Activated naive CD8-positive, alpha-beta T cell (primary cell): ENCODE data around the gene FABP3.

Source experiments
- H3K27ac Mint-ChIP-seq: one replicate; pipeline ENCODE4 v1.8.0; 2021; ENCODE audit warnings: mixed read lengths
- H3K27me3 Mint-ChIP-seq: one replicate; pipeline ENCODE4 v1.8.0; 2021; ENCODE audit warnings: mixed read lengths
- H3K36me3 Mint-ChIP-seq: one replicate; pipeline ENCODE4 v1.8.0; 2021; ENCODE audit warnings: mixed read lengths
- H3K4me1 Mint-ChIP-seq: one replicate; pipeline ENCODE4 v1.8.0; 2021; ENCODE audit warnings: low read depth, mixed read lengths
- H3K4me3 Mint-ChIP-seq: one replicate; pipeline ENCODE4 v1.8.0; 2021; ENCODE audit warnings: mild to moderate bottlenecking, mixed read lengths
- H3K9me3 Mint-ChIP-seq: one replicate; pipeline ENCODE4 v1.8.0; 2021; ENCODE audit warnings: low read depth, mixed read lengths

Gene FABP3

DNA sequence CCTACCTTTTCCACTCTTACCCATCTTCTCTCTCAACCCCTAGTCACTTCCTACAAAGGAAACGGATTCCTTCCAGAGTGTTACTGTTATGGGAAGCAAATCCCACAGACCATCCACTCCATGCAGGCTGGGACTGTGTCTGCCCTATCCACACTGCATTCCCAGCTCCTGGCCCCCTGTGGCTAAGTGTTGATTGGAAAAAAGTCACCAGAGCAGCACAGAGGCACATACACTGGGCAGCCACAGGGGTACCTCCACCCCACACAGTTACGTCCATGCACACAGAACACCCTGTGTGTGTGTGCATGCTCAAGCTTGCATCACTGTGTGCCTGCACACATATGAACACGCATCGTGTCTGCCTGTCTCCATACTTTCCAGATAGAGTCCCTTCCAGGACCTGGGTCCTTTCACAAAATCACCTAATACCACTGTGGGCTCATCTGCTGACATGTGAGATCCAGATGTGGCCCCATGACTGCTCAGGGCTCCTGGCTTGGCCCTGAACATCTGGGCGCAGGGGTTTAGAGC lies 36.0 kb upstream of the FABP3 start:
- Mint-ChIP-seq H3K4me1 (peaks cover 9% of the 10 kb centered on the region), H3K9me3 (no peaks in the 10 kb centered on the region), H3K27ac (no peak overlapping the region), H3K36me3 (no peaks in the 10 kb centered on the region), H3K4me3 (no peak overlapping the region), H3K27me3 (peaks cover 37% of the 10 kb centered on the region)

DNA sequence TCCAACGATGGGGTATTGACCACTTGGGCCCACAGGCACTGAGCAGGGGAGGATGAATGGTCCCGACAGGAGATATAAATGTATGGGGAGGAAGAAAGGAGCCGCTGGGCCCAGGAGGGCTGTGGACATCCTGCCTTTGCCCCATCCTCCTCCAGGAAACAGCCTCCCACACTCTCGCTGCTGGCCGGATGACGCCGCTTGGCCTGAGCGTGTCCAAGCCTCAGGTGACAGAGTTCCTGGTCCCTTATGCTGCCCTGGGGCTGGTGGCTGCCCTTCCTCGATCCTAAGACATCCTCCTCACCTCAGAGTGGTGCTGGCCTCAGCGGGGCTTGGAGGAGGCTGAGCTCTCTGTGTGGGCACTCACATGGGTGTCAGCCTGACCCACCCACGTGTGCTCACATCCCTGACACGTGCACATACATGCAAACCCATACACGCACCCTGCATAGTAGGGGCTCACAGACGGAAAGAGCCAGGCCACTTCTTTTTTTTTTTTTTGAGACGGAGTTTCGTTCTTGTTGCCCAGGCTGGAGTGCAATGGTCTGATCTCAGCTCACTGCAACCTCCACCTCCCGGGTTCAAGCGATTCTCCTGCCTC lies 34.3 kb upstream of the FABP3 start:
- Mint-ChIP-seq H3K36me3 (no peaks in the 10 kb centered on the region), H3K9me3 (no peaks in the 10 kb centered on the region), H3K27me3 (peaks cover 32% of the 10 kb centered on the region), H3K27ac (no peak overlapping the region), H3K4me1 (no peaks in the 10 kb centered on the region), H3K4me3 (no peak overlapping the region)

DNA sequence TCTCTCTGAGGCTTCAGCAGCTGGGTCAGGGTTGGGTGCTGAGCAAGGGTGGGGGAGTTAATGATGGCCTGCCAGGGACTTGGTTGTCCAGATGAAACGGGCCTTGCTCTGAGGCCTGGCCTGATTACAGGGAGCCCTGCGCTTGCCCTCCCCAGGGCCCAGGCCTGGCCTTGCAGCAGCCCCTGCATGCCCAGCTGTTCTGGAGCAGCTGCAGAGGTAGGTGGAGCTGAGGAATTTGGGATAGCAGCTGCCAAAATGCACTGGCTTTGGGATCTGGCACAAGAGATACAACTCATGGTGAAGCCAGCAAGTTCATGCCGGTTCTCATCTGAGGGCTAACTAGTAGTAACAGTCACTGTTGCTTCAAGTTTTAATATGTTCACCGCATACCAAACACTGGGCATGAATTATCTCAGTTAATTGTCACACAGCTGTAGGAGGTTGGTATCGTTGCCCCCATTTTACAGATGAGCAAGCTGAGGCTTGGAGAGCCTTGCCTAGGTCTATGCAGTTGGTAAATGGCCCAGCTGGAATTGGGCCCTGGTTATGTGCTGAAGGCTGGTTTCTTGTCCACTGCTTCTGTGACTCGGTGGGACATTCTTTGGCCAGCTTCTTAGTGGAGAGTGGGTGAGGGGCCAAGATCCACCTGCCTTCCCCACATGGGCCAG lies 32.8 kb upstream of the FABP3 start:
- H3K9me3 Mint-ChIP-seq = no peaks in the 10 kb centered on the region
- H3K27ac Mint-ChIP-seq = no peak overlapping the region
- no peaks in the 10 kb centered on the region for H3K4me1 Mint-ChIP-seq
- no peaks in the 10 kb centered on the region for H3K36me3 Mint-ChIP-seq
- H3K27me3 Mint-ChIP-seq = peaks cover 21% of the 10 kb centered on the region
- no peak overlapping the region for H3K4me3 Mint-ChIP-seq

DNA sequence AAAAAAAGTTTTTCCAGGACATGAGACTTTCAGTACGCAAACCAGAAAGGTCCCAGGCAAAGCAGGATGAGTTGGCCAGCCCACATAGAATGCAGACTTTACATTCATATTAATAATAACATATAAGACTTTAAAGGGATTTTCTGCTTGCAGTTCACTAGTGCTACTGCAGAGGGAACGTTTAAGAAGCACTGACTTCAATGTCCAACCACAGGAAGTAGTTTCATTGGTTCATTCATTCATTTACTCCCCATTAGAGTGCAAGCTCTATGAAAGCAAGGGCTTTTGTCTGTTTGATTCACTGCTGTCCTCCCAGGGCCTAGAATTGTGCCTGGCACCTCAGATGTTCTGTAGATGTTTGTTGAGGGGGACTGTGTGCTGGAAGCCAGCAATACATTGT lies 28.4 kb upstream of the FABP3 start:
- no peaks in the 10 kb centered on the region for H3K9me3 Mint-ChIP-seq
- no peak overlapping the region for H3K27ac Mint-ChIP-seq
- peaks cover 7% of the 10 kb centered on the region for H3K27me3 Mint-ChIP-seq
- H3K4me1 Mint-ChIP-seq = no peaks in the 10 kb centered on the region
- no peaks in the 10 kb centered on the region for H3K36me3 Mint-ChIP-seq
- H3K4me3 Mint-ChIP-seq = no peak overlapping the region

GRCh38 chr1:31400393-31400792 lies 27.5 kb upstream of the FABP3 start:
- Mint-ChIP-seq H3K36me3 (no peaks in the 10 kb centered on the region), H3K27ac (no peak overlapping the region), H3K27me3 (peaks cover 7% of the 10 kb centered on the region), H3K4me1 (peaks cover 1% of the 10 kb centered on the region), H3K9me3 (no peaks in the 10 kb centered on the region), H3K4me3 (no peak overlapping the region)

GRCh38 chr1:31399976-31400375 lies 27.1 kb upstream of the FABP3 start:
- no peak overlapping the region for H3K4me3 Mint-ChIP-seq

GRCh38 chr1:31398246-31398645 lies 25.4 kb upstream of the FABP3 start:
- Mint-ChIP-seq H3K27me3 (no peaks in the 10 kb centered on the region), H3K4me3 (no peak overlapping the region), H3K27ac (no peak overlapping the region), H3K4me1 (peaks cover 11% of the 10 kb centered on the region), H3K36me3 (no peaks in the 10 kb centered on the region), H3K9me3 (no peaks in the 10 kb centered on the region)

More at GRCh38 chr1:31399976-31400375, 27.1 kb upstream of the FABP3 start:
- H3K9me3 Mint-ChIP-seq = no peaks in the 10 kb centered on the region
- no peaks in the 10 kb centered on the region for H3K36me3 Mint-ChIP-seq
- peaks cover 3% of the 10 kb centered on the region for H3K4me1 Mint-ChIP-seq
- peaks cover 6% of the 10 kb centered on the region for H3K27me3 Mint-ChIP-seq
- no peak overlapping the region for H3K27ac Mint-ChIP-seq

DNA sequence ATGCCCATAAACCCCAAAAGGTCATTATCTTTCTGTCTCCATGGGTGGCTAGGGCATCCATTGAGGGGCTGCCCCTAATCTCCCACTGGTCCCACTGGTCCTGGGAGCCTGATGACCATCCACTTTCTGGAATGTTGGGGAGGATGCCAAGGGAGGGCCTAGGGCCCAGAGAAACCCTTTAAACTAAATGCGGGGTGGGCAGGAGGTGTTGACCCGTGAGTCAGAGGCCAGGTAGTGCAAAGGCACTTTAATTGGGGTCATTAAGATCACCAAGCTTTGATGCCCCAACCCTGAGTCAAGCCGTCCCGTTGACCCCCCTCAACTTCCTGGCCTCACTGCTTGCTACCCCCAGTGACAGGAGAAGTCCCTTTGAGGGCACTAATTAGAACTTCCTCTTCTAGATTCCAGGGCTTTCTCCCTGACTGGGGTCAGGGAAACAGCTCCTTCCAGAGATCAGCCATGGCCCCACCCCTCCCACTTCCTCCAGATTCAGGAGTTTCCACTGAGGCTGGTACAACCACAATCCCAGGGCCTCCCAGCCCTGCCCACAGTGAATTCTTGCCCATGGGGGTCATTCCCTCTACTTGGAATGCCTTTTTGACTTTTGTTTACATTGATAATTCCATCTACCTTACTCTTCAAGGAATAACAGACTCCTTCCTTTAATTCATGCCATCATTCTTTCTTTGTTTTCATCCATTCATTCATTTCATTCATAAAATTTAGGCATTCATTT lies 24.7 kb upstream of the FABP3 start:
- H3K9me3 Mint-ChIP-seq = no peaks in the 10 kb centered on the region
- H3K27me3 Mint-ChIP-seq = no peaks in the 10 kb centered on the region
- no peaks in the 10 kb centered on the region for H3K36me3 Mint-ChIP-seq
- no peak overlapping the region for H3K4me3 Mint-ChIP-seq
- no peak overlapping the region for H3K27ac Mint-ChIP-seq
- H3K4me1 Mint-ChIP-seq = peaks cover 11% of the 10 kb centered on the region

GRCh38 chr1:31396633-31397351 lies 23.9 kb upstream of the FABP3 start:
- Mint-ChIP-seq H3K27me3 (no peaks in the 10 kb centered on the region), H3K27ac (no peak overlapping the region), H3K9me3 (no peaks in the 10 kb centered on the region), H3K4me1 (peaks cover 11% of the 10 kb centered on the region), H3K4me3 (no peak overlapping the region), H3K36me3 (no peaks in the 10 kb centered on the region)

- H3K9me3 Mint-ChIP-seq = no peaks in the 10 kb centered on the region
- peak overlapping the region; percentile 83 for H3K4me3 Mint-ChIP-seq
- no peaks in the 10 kb centered on the region for H3K27me3 Mint-ChIP-seq
- no peaks in the 10 kb centered on the region for H3K36me3 Mint-ChIP-seq
- H3K27ac Mint-ChIP-seq = no peak overlapping the region
- H3K4me1 Mint-ChIP-seq = peaks cover 11% of the 10 kb centered on the region
Observed at GRCh38 chr1:31394584-31395193, 21.8 kb upstream of the FABP3 start.

GRCh38 chr1:31393463-31393862 lies 20.6 kb upstream of the FABP3 start:
- H3K36me3 Mint-ChIP-seq = no peaks in the 10 kb centered on the region
- H3K4me3 Mint-ChIP-seq = no peak overlapping the region
- H3K27ac Mint-ChIP-seq = no peak overlapping the region
- no peaks in the 10 kb centered on the region for H3K9me3 Mint-ChIP-seq
- H3K4me1 Mint-ChIP-seq = peaks cover 11% of the 10 kb centered on the region
- H3K27me3 Mint-ChIP-seq = no peaks in the 10 kb centered on the region

GRCh38 chr1:31390071-31390470 lies 17.2 kb upstream of the FABP3 start:
- no peak overlapping the region for H3K27ac Mint-ChIP-seq
- peaks cover 6% of the 10 kb centered on the region for H3K27me3 Mint-ChIP-seq
- H3K36me3 Mint-ChIP-seq = no peaks in the 10 kb centered on the region
- peaks cover 8% of the 10 kb centered on the region for H3K4me1 Mint-ChIP-seq
- no peak overlapping the region for H3K4me3 Mint-ChIP-seq
- no peaks in the 10 kb centered on the region for H3K9me3 Mint-ChIP-seq

DNA sequence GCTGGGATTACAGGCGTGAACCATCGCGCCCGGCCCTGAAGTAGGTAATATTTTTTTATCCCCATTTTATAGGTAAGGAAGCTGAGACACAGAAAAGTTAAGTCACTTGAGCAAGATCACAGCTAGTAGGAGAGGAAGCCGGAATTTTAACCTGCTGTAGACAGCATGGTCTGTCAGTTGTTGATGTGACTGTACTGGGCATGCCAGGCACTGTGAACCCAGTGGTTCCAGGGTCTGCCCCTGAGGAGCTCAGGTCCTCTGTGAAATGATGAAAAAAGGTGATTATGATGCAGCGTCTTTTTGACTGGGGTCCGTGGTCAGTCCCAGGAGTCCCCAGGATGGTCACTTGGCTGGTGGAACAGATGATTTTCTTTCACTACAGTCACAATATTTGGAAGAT lies 16.7 kb upstream of the FABP3 start:
- peaks cover 5% of the 10 kb centered on the region for H3K4me1 Mint-ChIP-seq
- no peaks in the 10 kb centered on the region for H3K36me3 Mint-ChIP-seq
- no peak overlapping the region for H3K4me3 Mint-ChIP-seq
- peaks cover 6% of the 10 kb centered on the region for H3K27me3 Mint-ChIP-seq
- no peak overlapping the region for H3K27ac Mint-ChIP-seq
- H3K9me3 Mint-ChIP-seq = no peaks in the 10 kb centered on the region

- Mint-ChIP-seq H3K4me3 (no peak overlapping the region), H3K36me3 (no peaks in the 10 kb centered on the region), H3K27me3 (peaks cover 11% of the 10 kb centered on the region), H3K27ac (no peak overlapping the region), H3K4me1 (no peaks in the 10 kb centered on the region), H3K9me3 (no peaks in the 10 kb centered on the region)
Observed at GRCh38 chr1:31387612-31388011, 14.7 kb upstream of the FABP3 start.
